ENCODE measurements around the gene PCED1B. TPM values are rescaled to one million over a fixed set of nuclear protein-coding genes. Genes with fewer than 3 reads are reported as not detected.
"Not testable (repeated sequence)": the region's sequence is repeated elsewhere in the genome, so short reads cannot be mapped to it uniquely, and the experiment has no call there.

PCED1B gene
- total RNA-seq, 1 donor = 10.0 TPM

DNA sequence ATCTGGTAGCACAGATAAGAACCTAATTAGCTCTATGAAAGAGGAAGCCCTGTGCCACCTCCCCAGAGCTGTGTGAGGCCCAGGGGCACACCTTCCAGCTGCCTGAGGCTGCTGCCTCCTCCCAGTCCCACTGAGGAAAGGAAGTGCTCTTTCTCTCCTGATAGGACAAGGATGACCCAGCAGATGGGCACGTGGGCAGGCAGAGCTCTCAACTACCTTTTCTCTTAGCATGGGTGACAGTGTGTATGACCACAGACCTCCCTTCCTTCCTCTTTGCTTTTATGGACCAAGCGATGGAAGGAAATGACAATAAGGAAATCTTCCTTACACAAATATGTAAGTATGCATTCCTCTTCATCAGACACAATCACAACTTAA, 127.9 kb downstream of the PCED1B start:
- Histone ChIP-seq H3K4me3 (ENCODE audit: low read length) (no peak overlapping the region), H3K4me1 (ENCODE audit: insufficient read depth, low read length) (peaks cover 58% of the 10 kb centered on the region), H3K27me3 (ENCODE audit: insufficient read depth, low read length) (no peaks in the 10 kb centered on the region), H3K9me3 (ENCODE audit: low read depth, low read length) (no peaks in the 10 kb centered on the region)

DNA sequence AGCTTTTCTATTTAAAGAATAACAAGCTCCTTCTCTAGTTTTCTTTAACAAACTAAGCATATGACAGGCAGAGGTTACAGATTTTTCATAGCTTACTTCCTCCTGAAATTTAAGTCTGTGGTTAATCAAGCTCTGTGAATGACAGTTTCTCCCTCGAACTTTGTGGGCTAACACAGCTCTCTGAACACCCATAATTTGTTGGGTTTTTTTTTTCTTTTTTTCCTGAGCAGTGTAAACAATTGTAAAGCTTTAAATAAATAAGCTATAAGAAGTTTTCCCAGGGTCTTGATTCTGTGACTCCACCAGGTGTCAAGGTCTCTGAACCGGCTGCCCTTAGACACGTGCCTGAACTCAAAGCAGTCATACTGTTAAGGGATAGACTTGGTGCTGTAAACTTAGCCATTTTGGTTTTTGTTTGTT, 128.4 kb downstream of the PCED1B start:
- no peaks in the 10 kb centered on the region for H3K9me3 ChIP-seq (ENCODE audit: low read depth, low read length)
- no peaks in the 10 kb centered on the region for H3K27me3 ChIP-seq (ENCODE audit: insufficient read depth, low read length)
- no peak overlapping the region for H3K4me3 ChIP-seq (ENCODE audit: low read length)
- peaks cover 63% of the 10 kb centered on the region for H3K4me1 ChIP-seq (ENCODE audit: insufficient read depth, low read length)

DNA sequence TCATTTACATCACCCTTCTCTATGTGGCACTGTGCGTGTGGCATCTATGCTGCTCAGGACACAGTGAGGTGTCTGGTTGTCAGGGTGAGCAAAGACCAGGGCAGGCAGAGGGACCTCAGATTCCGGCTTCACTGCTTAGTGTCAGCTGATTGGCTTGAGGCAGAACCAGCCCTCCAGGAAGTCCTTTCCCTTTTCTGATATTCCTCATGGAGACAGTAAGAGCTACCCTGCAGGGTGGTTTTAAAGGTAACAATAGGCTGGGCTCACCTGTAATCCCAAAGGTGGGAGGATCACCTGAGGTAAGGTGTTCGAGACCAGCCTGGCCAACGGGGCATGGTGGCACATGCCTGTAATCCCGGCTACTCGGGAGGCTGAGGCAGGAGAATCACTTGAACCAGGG, 129.6 kb downstream of the PCED1B start:
- Histone ChIP-seq H3K4me3 (ENCODE audit: low read length) (no peak overlapping the region), H3K4me1 (ENCODE audit: insufficient read depth, low read length) (peaks cover 64% of the 10 kb centered on the region), H3K9me3 (ENCODE audit: low read depth, low read length) (no peaks in the 10 kb centered on the region), H3K27me3 (ENCODE audit: insufficient read depth, low read length) (no peaks in the 10 kb centered on the region)

DNA sequence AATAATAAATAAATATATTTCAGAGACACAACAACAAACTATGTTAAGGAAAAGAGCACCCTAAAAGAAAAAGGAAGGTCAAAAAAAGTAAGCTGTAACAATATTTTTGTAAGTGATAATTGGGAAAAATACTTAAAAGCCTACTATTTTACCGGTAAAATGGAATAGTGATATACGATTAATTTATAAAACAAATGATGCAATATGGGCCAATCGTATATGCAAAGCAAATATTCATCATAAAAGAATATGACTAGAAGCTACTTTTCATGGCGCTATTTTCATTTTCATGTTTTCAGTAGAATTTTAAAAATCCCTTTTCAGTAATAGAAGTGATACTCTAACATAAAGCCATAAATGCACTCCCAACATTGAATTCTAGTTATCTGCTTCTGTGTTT, 131.4 kb downstream of the PCED1B start:
- H3K27me3 ChIP-seq (ENCODE audit: insufficient read depth, low read length) = no peaks in the 10 kb centered on the region
- H3K9me3 ChIP-seq (ENCODE audit: low read depth, low read length) = no peaks in the 10 kb centered on the region
- H3K4me3 ChIP-seq (ENCODE audit: low read length) = peak overlapping the region; percentile 4
- peaks cover 70% of the 10 kb centered on the region for H3K4me1 ChIP-seq (ENCODE audit: insufficient read depth, low read length)

DNA sequence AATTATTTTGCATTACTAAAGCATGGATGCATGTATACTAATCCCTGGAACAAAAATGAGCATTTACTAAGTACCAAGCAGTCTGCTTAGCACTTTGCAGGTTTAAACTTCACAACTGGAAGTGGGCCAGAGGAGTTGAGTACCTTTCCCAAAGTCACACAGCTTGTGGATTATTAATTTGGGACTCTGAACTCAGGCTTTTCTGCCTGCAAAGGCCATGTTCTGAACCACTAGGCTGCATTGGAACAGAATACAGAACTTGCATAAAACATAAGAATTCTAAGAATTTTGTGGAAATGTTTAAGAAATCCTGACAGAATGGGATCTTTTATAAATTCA, 133.2 kb downstream of the PCED1B start:
- peaks cover 68% of the 10 kb centered on the region for H3K4me1 ChIP-seq (ENCODE audit: insufficient read depth, low read length)
- no peaks in the 10 kb centered on the region for H3K27me3 ChIP-seq (ENCODE audit: insufficient read depth, low read length)
- no peaks in the 10 kb centered on the region for H3K9me3 ChIP-seq (ENCODE audit: low read depth, low read length)
- H3K4me3 ChIP-seq (ENCODE audit: low read length) = peak overlapping the region; percentile 32

DNA sequence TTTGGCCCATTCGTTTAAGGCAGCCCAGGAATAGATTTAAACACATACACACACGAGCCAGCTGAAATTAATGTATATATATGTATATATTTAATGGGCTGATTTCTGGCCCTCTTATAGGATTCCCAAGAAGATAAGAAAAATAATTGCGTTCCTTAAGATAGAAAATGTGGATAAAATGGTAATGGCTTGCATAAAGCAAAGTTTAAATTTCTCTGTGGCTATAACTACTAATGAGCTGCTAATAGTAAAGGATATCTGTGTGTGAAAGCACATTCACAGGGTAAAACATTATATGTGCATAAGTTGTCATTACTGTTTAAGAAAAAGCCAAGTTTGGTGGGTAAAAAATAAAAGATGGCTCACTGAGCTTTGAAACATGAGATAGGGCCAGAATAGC, 134.0 kb downstream of the PCED1B start:
- H3K4me3 ChIP-seq (ENCODE audit: low read length) = peak overlapping the region; percentile 12
- peaks cover 68% of the 10 kb centered on the region for H3K4me1 ChIP-seq (ENCODE audit: insufficient read depth, low read length)
- H3K27me3 ChIP-seq (ENCODE audit: insufficient read depth, low read length) = no peaks in the 10 kb centered on the region
- no peaks in the 10 kb centered on the region for H3K9me3 ChIP-seq (ENCODE audit: low read depth, low read length)

DNA sequence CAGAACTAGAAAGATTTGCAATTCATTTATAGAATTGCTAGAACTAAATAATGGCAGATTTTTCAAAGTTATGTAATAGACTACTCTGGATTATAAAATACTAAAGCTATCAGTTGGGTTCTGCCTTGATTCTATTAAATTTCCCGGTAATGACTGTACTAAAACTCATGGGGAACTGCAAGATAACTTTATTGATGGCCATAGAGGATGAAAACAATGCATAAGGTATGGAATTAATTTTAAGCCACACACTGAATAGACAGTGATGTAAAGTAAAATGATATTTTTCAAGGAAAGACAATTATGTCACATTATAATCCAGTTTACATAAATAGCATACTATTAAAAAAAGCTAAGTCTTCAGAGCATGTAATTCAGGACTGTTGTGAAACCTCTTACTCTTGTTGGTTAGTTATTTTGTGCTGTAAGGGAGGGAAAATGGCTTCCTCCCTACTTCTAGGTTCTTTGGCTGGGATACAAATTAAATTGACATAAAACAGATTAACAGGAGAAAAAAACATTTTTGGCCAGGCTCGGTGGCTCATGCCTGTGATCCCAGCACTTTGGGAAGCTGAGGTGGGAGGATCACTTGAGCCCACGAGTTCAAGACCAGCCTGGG, 134.7 kb downstream of the PCED1B start:
- H3K4me1 ChIP-seq (ENCODE audit: insufficient read depth, low read length) = peaks cover 67% of the 10 kb centered on the region
- H3K4me3 ChIP-seq (ENCODE audit: low read length) = peak overlapping the region; percentile 56
- H3K27me3 ChIP-seq (ENCODE audit: insufficient read depth, low read length) = no peaks in the 10 kb centered on the region
- H3K9me3 ChIP-seq (ENCODE audit: low read depth, low read length) = no peaks in the 10 kb centered on the region

DNA sequence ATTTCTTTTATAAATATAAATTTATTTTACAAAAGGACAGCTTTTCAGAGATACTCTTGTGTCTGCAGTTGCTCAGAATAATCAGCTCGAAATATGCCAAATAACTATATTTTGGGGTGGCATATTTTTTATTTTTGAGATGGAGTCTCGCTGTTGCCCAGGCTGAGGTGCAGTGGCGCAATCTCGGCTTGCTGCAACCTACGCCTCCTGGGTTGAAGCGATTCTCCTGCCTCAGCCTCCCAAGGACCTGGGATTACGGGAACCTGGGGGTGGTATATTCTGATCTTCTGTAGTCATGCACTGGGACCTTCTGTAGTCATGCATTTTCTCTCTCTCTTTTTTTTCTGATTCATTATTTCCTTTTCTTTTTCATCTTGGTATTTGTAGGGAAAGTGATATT, 135.3 kb downstream of the PCED1B start:
- Histone ChIP-seq H3K4me1 (ENCODE audit: insufficient read depth, low read length) (peaks cover 68% of the 10 kb centered on the region), H3K4me3 (ENCODE audit: low read length) (peak overlapping the region; percentile 56), H3K27me3 (ENCODE audit: insufficient read depth, low read length) (no peaks in the 10 kb centered on the region), H3K9me3 (ENCODE audit: low read depth, low read length) (no peaks in the 10 kb centered on the region)

DNA sequence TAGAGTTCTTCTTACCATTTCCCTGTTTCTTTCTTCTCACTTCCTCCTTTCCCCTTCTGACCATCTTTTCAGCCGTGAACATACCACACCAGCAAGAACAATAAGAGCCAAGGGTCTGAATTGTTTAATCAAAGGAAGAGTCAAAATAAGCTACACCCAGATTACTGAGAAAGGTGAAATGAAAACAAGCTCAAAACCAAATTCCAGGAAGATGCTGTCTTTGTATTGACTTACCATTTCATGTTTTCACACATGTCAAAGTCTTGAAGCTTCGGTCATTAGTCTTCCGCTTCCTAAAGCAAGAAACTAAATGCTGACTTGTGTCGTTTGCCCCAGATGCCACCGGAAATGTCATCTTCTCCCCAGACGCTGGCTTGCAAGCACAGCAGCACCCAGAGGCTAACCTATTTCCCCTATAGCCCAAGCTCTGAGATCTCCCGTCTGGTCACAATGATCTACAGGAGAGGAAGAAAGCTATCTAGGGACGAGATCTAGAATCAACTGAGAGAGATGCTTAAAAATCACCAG, 136.8 kb downstream of the PCED1B start:
- Histone ChIP-seq H3K4me1 (ENCODE audit: insufficient read depth, low read length) (peaks cover 73% of the 10 kb centered on the region), H3K27me3 (ENCODE audit: insufficient read depth, low read length) (no peaks in the 10 kb centered on the region), H3K9me3 (ENCODE audit: low read depth, low read length) (no peaks in the 10 kb centered on the region), H3K4me3 (ENCODE audit: low read length) (peak overlapping the region; percentile 56)

DNA sequence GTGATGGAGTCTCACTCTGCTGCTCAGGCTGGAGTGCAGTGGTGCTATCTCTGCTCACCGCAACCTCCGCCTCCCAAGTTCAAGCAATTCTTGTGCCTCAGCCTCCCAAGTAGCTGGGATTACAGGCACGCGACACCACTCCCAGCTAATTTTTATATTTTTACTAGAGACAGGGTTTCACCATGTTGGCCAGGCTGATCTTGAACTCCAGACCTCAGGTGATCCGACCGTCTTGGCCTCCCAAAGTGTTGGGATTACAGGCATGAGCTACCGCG, 138.1 kb downstream of the PCED1B start:
- H3K9me3 ChIP-seq (ENCODE audit: low read depth, low read length); H3K27me3 ChIP-seq (ENCODE audit: insufficient read depth, low read length): not testable (repeated sequence)
- peaks cover 77% of the 10 kb centered on the region for H3K4me1 ChIP-seq (ENCODE audit: insufficient read depth, low read length)
- H3K4me3 ChIP-seq (ENCODE audit: low read length) = peak overlapping the region; percentile 56

DNA sequence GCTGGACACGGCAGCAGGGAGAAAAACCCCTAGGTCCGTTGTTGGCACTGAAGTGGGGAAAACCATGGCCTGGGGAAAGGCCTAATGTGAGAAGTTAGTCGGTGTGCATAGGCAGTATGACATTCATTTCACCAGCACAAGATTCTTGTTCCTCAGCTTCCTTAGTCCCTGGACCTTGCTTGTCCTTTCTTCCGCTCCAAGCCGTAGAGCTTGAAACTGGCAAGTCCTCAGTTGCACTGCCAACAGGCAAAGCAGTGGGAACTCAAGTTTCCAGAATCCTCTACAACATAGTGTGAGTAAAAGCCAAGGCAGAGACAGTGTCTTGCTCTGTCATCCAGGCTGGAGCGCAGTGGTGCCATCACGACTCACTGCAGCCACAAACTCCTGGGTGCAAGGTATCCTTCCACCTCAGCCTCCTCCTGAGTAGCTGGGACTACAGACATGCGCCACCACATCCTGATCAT, 138.8 kb downstream of the PCED1B start:
- H3K27me3 ChIP-seq (ENCODE audit: insufficient read depth, low read length) = no peaks in the 10 kb centered on the region
- H3K4me3 ChIP-seq (ENCODE audit: low read length) = peak overlapping the region; percentile 56

DNA sequence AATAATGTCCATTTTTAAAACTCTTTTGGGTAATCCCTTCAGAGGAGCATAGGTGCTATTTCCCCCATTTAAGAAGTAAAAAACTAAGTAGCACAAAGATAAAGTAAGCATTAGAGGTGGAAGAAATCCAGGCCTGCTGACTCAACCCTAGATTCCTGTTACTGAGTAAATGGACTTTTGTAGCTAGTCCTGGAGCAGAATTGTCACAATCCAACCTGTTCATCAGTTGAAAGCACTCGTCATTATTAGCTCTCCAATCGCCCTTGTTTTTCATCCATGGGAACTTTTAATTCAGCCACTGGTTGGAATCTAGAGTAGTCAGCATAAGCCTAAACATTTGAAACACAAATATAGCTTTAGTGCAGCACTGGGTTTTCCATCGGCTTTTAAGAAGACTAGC, 139.8 kb downstream of the PCED1B start:
- peaks cover 87% of the 10 kb centered on the region for H3K4me1 ChIP-seq (ENCODE audit: insufficient read depth, low read length)
- H3K4me3 ChIP-seq (ENCODE audit: low read length) = peak overlapping the region; percentile 56

More for the DNA sequence above, 138.8 kb downstream of the PCED1B start:
- Histone ChIP-seq H3K9me3 (ENCODE audit: low read depth, low read length) (no peaks in the 10 kb centered on the region), H3K4me1 (ENCODE audit: insufficient read depth, low read length) (peaks cover 80% of the 10 kb centered on the region)

DNA sequence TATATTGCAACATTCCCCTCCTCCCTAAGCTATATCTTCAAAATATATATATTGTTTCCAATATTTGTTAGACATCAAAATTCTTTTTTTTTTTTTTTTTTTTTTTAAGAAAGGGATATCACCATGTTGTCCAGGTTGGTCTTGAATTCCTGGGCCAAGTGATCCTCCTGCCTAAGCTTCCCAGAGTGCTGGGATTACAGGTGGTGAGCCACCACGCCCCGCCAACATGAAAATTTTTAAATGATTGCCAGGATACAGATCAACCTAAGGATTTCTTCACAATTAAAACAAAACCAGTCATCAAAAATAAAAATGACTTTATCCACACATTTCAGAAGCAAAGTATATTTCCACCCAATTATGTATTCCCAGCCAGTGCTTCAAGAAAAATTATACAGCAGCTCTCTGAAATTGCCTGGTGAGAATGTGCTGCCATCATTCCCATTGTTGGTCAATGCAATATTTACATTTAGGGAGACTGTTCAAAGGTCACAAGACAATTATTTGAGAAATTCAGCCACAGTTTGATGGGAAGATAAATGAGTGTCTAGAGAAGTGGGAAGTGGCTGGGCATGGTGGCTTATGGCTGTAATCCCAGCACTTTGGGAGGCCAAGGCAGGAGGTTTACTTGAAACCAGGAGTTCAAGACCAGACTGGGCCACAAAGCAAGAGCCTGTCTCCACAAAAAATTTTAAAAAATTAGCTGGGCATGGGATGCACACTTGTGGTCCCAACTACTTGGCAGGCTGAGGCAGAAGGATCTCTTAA, 142.0 kb downstream of the PCED1B start:
- H3K27me3 ChIP-seq (ENCODE audit: insufficient read depth, low read length) = no peaks in the 10 kb centered on the region
- H3K4me3 ChIP-seq (ENCODE audit: low read length) = no peak overlapping the region
- no peaks in the 10 kb centered on the region for H3K9me3 ChIP-seq (ENCODE audit: low read depth, low read length)
- peaks cover 74% of the 10 kb centered on the region for H3K4me1 ChIP-seq (ENCODE audit: insufficient read depth, low read length)

More for the DNA sequence above, 139.8 kb downstream of the PCED1B start:
- Histone ChIP-seq H3K27me3 (ENCODE audit: insufficient read depth, low read length) (no peaks in the 10 kb centered on the region), H3K9me3 (ENCODE audit: low read depth, low read length) (no peaks in the 10 kb centered on the region)

DNA sequence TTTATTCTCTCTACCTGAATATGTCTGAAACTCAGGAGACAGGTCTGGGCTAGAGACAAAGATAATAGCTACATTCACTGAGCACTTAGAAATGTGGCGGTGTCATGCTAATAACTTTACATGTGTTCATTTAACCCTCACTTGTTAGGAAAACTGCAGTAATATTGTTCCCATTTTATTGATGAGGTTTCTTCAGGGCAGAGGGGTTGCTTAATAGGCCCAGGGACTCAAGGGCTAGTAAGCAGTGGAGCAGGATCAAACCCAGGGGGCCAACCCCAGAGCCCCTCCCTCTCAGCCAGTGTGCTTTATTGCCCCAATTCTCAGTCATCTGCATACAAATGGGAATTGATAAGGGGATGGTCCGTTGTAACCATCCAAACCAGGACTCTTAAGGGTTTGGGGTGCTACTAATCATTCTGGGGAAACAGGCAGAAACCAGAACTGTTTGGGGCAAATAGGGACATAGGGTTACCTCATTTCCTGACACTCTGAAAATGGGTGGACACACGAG, 143.2 kb downstream of the PCED1B start:
- Histone ChIP-seq H3K4me3 (ENCODE audit: low read length) (no peak overlapping the region), H3K4me1 (ENCODE audit: insufficient read depth, low read length) (peaks cover 64% of the 10 kb centered on the region), H3K27me3 (ENCODE audit: insufficient read depth, low read length) (no peaks in the 10 kb centered on the region), H3K9me3 (ENCODE audit: low read depth, low read length) (no peaks in the 10 kb centered on the region)

DNA sequence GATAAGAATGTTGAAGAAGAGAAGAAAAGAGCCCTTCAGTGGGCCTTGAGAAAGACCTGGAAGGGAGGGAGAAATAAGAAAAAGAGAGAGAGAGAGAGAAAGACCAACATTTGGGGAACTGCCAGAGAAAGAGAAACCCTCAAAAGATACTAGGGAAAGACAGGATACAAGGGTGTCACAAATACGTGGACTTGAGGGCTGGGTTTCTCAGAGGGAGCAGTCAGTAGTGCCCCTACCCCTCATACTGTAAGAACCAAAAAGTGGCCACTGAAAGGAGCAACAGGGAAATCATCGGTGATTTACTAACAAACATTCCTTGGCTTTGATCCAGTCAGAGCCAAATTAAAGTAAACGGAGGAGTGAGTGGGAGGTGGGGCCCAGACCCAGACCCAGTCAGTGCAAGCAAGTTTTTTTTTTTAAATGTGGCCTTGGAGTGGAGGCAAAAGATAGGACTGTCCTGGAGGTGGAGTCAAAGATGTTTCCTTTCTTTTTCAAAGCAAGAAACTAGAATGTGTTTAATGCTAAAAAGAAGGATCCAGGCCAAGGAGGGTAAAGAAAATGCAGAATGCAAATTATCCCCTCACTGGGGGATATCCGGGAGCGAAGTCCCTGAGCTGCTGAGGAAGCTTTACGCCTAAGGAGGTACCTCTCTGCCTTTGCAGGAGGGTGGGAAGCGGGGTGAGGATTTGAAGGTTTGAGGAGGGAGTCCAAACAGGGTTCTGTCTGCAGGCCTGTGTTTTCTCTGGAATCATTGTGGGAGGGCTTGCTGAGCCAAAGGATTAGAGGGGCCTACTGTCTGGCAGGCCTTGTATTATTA, 143.8 kb downstream of the PCED1B start:
- Histone ChIP-seq H3K4me3 (ENCODE audit: low read length) (no peak overlapping the region), H3K9me3 (ENCODE audit: low read depth, low read length) (no peaks in the 10 kb centered on the region), H3K27me3 (ENCODE audit: insufficient read depth, low read length) (no peaks in the 10 kb centered on the region), H3K4me1 (ENCODE audit: insufficient read depth, low read length) (peaks cover 63% of the 10 kb centered on the region)
